Measurements from ENCODE around the gene KIF1C. TPM values are rescaled to one million over a fixed set of nuclear protein-coding genes. Genes with fewer than 3 reads are reported as not detected.

Gene KIF1C
- total RNA-seq, 2 experiments from 2014 or later, result 20.6 to 53.7 TPM

- CTCF ChIA-PET (ENCODE audit: unreplicated experiment), result interaction anchor here (0.6 kb wide), 1 partner anchor 528 kb away, joined by 3 read pairs; no protein-coding TSS in a partner anchor
- no peak overlapping the region for H3K27ac ChIP-seq (ENCODE audit: low read depth, low read length, poor library complexity, severe bottlenecking)
- no peaks in the 10 kb centered on the region for H3K9me2 ChIP-seq (ENCODE audit: insufficient read depth, low read length)
- BruUV-seq (replicated peaks), result no TSS peak
- no peak for DNase-seq (ENCODE audit: low spot score)
- H3K79me2 ChIP-seq (ENCODE audit: insufficient read depth, low read depth, low read length), result peaks cover 6% of the 10 kb centered on the region; the same call in 1 of the 2 replicates
- TF ChIP-seq CTCF (conservative IDR thresholded peaks at IDR 0.05; ENCODE audit: low read length), result no peak
- TF ChIP-seq EZH2phosphoT487 (IDR thresholded peaks at IDR 0.05; ENCODE audit: borderline replicate concordance, low read depth, low read length), result no peak
- peaks cover 39% of the 10 kb centered on the region for H3K36me3 ChIP-seq (ENCODE audit: insufficient read depth, low read length)
- POLR2A ChIA-PET, result interaction anchor here (0.6 kb wide), 1 partner anchor 25 kb away, joined by 3 read pairs; no protein-coding TSS in a partner anchor
- H3K4me2 ChIP-seq (ENCODE audit: low read length), result peak overlapping the region; percentile 98; the same call in 1 of the 2 replicates
- intact Hi-C loops (cut with micrococcal nuclease; ENCODE audit: unreplicated experiment), result no loop called here
- no peak overlapping the region for H3K4me3 ChIP-seq (ENCODE audit: low read depth, low read length, poor library complexity, severe bottlenecking)
- no peak overlapping the region for H2AFZ ChIP-seq (ENCODE audit: low read length)
- H3K9me3 ChIP-seq (ENCODE audit: low read length), result no peaks in the 10 kb centered on the region
- H3K4me1 ChIP-seq (ENCODE audit: insufficient read depth, low read length, poor library complexity, severe bottlenecking), result peaks cover 20% of the 10 kb centered on the region
- no peaks in the 10 kb centered on the region for H4K20me1 ChIP-seq (ENCODE audit: insufficient read depth, low read length)
These were observed 2.5 kb downstream of the KIF1C start for GRCh38 chr17:5000237-5000639.

- Histone ChIP-seq H3K79me2 (ENCODE audit: insufficient read depth, low read depth, low read length) (peaks cover 6% of the 10 kb centered on the region; the same call in 1 of the 2 replicates), H3K4me3 (ENCODE audit: low read depth, low read length, poor library complexity, severe bottlenecking) (no peak overlapping the region), H3K9me3 (ENCODE audit: low read length) (no peaks in the 10 kb centered on the region), H3K4me2 (ENCODE audit: low read length) (no peak overlapping the region), H4K20me1 (ENCODE audit: insufficient read depth, low read length) (no peaks in the 10 kb centered on the region), H3K4me1 (ENCODE audit: insufficient read depth, low read length, poor library complexity, severe bottlenecking) (peaks cover 13% of the 10 kb centered on the region), H2AFZ (ENCODE audit: low read length) (no peak overlapping the region), H3K36me3 (ENCODE audit: insufficient read depth, low read length) (peaks cover 48% of the 10 kb centered on the region), H3K9me2 (ENCODE audit: insufficient read depth, low read length) (no peaks in the 10 kb centered on the region), H3K27ac (ENCODE audit: low read depth, low read length, poor library complexity, severe bottlenecking) (no peak overlapping the region)
- intact Hi-C loops (cut with micrococcal nuclease; ENCODE audit: unreplicated experiment), result no loop called here
- no TSS peak for BruUV-seq (replicated peaks)
- ChIA-PET POLR2A (no interaction called here), CTCF (ENCODE audit: unreplicated experiment) (no interaction called here)
- TF ChIP-seq CTCF (conservative IDR thresholded peaks at IDR 0.05; ENCODE audit: low read length), result no peak
- no peak for TF ChIP-seq EZH2phosphoT487 (IDR thresholded peaks at IDR 0.05; ENCODE audit: borderline replicate concordance, low read depth, low read length)
- no peak for DNase-seq (ENCODE audit: low spot score)
These were observed 4.5 kb downstream of the KIF1C start for GRCh38 chr17:5002121-5002788.

- no peak for DNase-seq (ENCODE audit: low spot score)
- no peak overlapping the region for H3K27ac ChIP-seq (ENCODE audit: low read depth, low read length, poor library complexity, severe bottlenecking)
- no peaks in the 10 kb centered on the region for H4K20me1 ChIP-seq (ENCODE audit: insufficient read depth, low read length)
- H3K36me3 ChIP-seq (ENCODE audit: insufficient read depth, low read length), result peaks cover 59% of the 10 kb centered on the region
- H2AFZ ChIP-seq (ENCODE audit: low read length), result no peak overlapping the region
- ChIA-PET POLR2A (no interaction called here), CTCF (ENCODE audit: unreplicated experiment) (no interaction called here)
- intact Hi-C loops (cut with micrococcal nuclease; ENCODE audit: unreplicated experiment), result no loop called here
- TF ChIP-seq EZH2phosphoT487 (IDR thresholded peaks at IDR 0.05; ENCODE audit: borderline replicate concordance, low read depth, low read length) (no peak), CTCF (conservative IDR thresholded peaks at IDR 0.05; ENCODE audit: low read length) (no peak)
- H3K4me1 ChIP-seq (ENCODE audit: insufficient read depth, low read length, poor library complexity, severe bottlenecking), result peaks cover 13% of the 10 kb centered on the region
- no peaks in the 10 kb centered on the region for H3K9me2 ChIP-seq (ENCODE audit: insufficient read depth, low read length)
- no TSS peak for BruUV-seq (replicated peaks)
- no peak overlapping the region for H3K4me2 ChIP-seq (ENCODE audit: low read length)
- H3K4me3 ChIP-seq (ENCODE audit: low read depth, low read length, poor library complexity, severe bottlenecking), result no peak overlapping the region
- H3K79me2 ChIP-seq (ENCODE audit: insufficient read depth, low read depth, low read length), result peaks cover 6% of the 10 kb centered on the region; the same call in 1 of the 2 replicates
- no peaks in the 10 kb centered on the region for H3K9me3 ChIP-seq (ENCODE audit: low read length)
These were observed 5.6 kb downstream of the KIF1C start for GRCh38 chr17:5003214-5003867.

All from OCI-LY7 (cell line).